ENCODE data around the gene FST. TPM values are rescaled to one million over a fixed set of nuclear protein-coding genes. Genes with fewer than 3 reads are reported as not detected.

The FST gene
- total RNA-seq, 5 donors from 2014 or later (not counting 1 experiment from before 2014, with no cell fraction given), result 0.86 to 2.5 (median 1.5) TPM; not detected in 1

DNA sequence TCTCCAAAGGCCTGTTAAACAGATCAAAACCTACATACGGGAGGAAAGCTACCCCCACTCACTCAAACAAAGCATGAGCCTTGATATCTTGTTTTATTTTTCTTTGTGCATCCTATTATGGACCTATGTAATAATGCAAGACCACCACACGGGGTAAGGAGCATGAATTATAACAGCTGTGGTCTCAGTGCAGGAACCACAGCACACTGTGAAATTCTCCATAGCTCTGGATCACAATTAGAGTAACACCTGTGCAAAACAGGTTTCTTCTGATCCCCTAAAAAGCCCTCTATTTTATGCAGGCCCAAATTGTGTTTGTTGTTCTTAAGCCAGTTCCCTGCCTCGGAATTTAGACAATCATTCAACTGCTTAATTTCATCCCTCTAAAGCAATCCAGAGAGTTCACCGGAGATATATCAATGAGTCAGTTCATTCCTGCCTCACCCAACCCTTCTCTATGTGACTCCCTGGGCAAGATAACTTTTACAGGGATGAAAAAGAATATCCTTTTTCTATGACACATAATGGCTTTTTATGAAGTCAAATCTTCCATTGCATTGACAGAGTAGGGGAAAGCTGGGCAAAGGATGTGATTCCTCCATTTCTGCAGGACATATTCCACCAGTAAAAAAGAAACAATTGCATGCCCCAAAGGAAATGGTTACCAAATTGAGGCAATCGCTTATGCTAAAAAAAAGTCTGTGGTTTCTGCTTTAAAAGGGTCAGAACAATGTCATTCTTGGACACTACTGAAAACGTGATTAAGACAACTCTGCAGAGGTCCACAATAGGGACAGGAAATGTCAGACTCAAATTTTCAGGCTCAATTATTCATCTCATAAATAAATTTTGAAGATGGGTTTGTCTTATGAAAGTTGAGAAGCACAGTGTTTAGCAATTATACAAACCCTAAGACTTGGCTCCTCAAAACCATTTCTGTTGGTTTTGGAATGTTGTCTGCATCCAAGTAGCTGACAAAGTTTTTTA lies 41.6 kb upstream of the FST start:
- ChIA-PET POLR2A (no interaction called here), CTCF (no interaction called here)
- H3K36me3 Mint-ChIP-seq, result no peaks in the 10 kb centered on the region
- H3K4me1 Mint-ChIP-seq, result no peaks in the 10 kb centered on the region
- DNase-seq (no peak), ATAC-seq (replicated peaks in 1 of 4) (no peak)
- H3K27ac Mint-ChIP-seq, result no peak overlapping the region
- no peaks in the 10 kb centered on the region for H3K36me3 ChIP-seq (ENCODE audit: control insufficient read depth in 2 of 2, extremely low read depth in 1 of 2, insufficient read depth in 1 of 2, low read length in 1 of 2)
- H3K4me3 ChIP-seq (ENCODE audit: control insufficient read depth in 1 of 2, extremely low read depth in 1 of 2, low read length in 1 of 2), result no peak overlapping the region
- H3K9me3 ChIP-seq, result no peaks in the 10 kb centered on the region
- WGBS (ENCODE audit: insufficient coverage), result 54% methylated on average over 2 of the region's 6 CpGs
- H3K27me3 Mint-ChIP-seq, result peaks cover 0 to 2% of the 10 kb centered on the region in 2 donors
- no peak overlapping the region for H3K27ac ChIP-seq (ENCODE audit: low read length)
- H3K4me1 ChIP-seq (ENCODE audit: control insufficient read depth in 1 of 2, extremely low read depth in 1 of 2, insufficient read depth in 2 of 2, low read length in 2 of 2), result no peaks in the 10 kb centered on the region
- H3K27me3 ChIP-seq (replicated peaks in 1 of 2; ENCODE audit: control insufficient read depth in 2 of 2, extremely low read depth in 1 of 2, insufficient read depth in 2 of 2, low read length in 1 of 2), result peaks cover 0 to 5% of the 10 kb centered on the region in 2 experiments
- no peak overlapping the region for H3K4me3 Mint-ChIP-seq
- no peaks in the 10 kb centered on the region for H3K9me3 Mint-ChIP-seq

DNA sequence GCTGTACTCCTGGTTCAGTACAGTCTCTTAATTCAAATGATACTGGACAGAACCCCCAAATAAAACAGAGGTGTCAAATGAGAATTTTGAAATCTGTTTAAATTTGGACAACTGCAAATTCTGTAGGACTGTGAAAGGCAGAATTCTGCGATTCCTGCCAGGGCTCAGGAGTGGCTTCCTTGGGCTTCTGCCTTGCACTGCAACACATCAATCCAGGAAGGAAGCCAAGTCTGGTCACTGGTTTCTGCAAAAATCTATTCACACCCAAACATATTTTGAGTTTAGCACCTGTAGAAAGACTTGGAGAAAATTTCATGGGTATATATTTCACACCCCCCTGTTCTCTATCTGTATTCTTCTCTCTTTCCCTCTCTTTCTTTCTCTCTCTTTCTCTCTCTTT lies 37.5 kb upstream of the FST start:
- ChIA-PET CTCF (no interaction called here), POLR2A (no interaction called here)
- H3K4me1 Mint-ChIP-seq, result no peaks in the 10 kb centered on the region
- DNase-seq, result no peak
- Histone ChIP-seq H3K4me1 (ENCODE audit: control insufficient read depth in 1 of 2, extremely low read depth in 1 of 2, insufficient read depth in 2 of 2, low read length in 2 of 2) (no peaks in the 10 kb centered on the region), H3K9me3 (no peaks in the 10 kb centered on the region), H3K4me3 (ENCODE audit: control insufficient read depth in 1 of 2, extremely low read depth in 1 of 2, low read length in 1 of 2) (no peak overlapping the region), H3K27ac (ENCODE audit: low read length) (no peak overlapping the region), H3K27me3 (replicated peaks in 1 of 2; ENCODE audit: control insufficient read depth in 2 of 2, extremely low read depth in 1 of 2, insufficient read depth in 2 of 2, low read length in 1 of 2) (peaks cover 0 to 7% of the 10 kb centered on the region in 2 experiments), H3K36me3 (ENCODE audit: control insufficient read depth in 2 of 2, extremely low read depth in 1 of 2, insufficient read depth in 1 of 2, low read length in 1 of 2) (no peaks in the 10 kb centered on the region)
- ATAC-seq (replicated peaks in 1 of 4), result no peak
- H3K9me3 Mint-ChIP-seq, result no peaks in the 10 kb centered on the region
- no peak overlapping the region for H3K27ac Mint-ChIP-seq
- H3K4me3 Mint-ChIP-seq, result no peak overlapping the region
- H3K27me3 Mint-ChIP-seq, result peaks cover 5 to 6% of the 10 kb centered on the region in 2 donors
- WGBS (ENCODE audit: insufficient coverage), result 100% methylated on average over 1 of the region's 1 CpG
- H3K36me3 Mint-ChIP-seq, result no peaks in the 10 kb centered on the region

DNA sequence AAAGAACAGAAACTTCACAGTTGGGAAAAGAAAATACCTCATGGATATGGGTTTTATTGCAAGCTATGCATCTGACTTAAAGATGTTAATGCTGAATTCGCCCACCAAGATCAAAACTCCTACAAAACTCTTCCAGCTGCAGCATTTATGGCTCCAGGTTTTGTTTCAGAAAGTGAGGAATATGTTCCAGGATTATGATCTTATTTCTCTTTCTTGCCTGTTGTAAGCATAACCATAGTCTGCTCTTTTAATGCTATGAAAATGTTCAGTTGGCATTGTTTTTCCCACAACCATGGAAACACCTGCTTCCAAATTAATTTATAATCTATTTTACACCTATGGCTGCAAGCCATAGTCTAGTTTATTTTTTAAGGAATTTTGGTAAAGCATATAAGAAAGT lies 34.9 kb upstream of the FST start:
- WGBS (ENCODE audit: insufficient coverage), result no CpG with 5 or more reads among the region's 1 CpG
- H3K27ac ChIP-seq (ENCODE audit: low read length), result no peak overlapping the region
- ATAC-seq (replicated peaks in 1 of 4) (no peak), DNase-seq (no peak)
- H3K36me3 ChIP-seq (ENCODE audit: control insufficient read depth in 2 of 2, extremely low read depth in 1 of 2, insufficient read depth in 1 of 2, low read length in 1 of 2), result no peaks in the 10 kb centered on the region
- no peaks in the 10 kb centered on the region for H3K9me3 ChIP-seq
- no peak overlapping the region for H3K4me3 Mint-ChIP-seq
- no peaks in the 10 kb centered on the region for H3K36me3 Mint-ChIP-seq
- H3K4me1 Mint-ChIP-seq, result no peaks in the 10 kb centered on the region
- no peak overlapping the region for H3K4me3 ChIP-seq (ENCODE audit: control insufficient read depth in 1 of 2, extremely low read depth in 1 of 2, low read length in 1 of 2)
- no peak overlapping the region for H3K27ac Mint-ChIP-seq
- no peaks in the 10 kb centered on the region for H3K9me3 Mint-ChIP-seq
- ChIA-PET POLR2A (no interaction called here), CTCF (no interaction called here)
- H3K27me3 ChIP-seq (replicated peaks in 1 of 2; ENCODE audit: control insufficient read depth in 2 of 2, extremely low read depth in 1 of 2, insufficient read depth in 2 of 2, low read length in 1 of 2), result peaks cover 0 to 5% of the 10 kb centered on the region in 2 experiments
- H3K4me1 ChIP-seq (ENCODE audit: control insufficient read depth in 1 of 2, extremely low read depth in 1 of 2, insufficient read depth in 2 of 2, low read length in 2 of 2), result no peaks in the 10 kb centered on the region
- peaks cover 11 to 12% of the 10 kb centered on the region in 2 donors for H3K27me3 Mint-ChIP-seq

DNA sequence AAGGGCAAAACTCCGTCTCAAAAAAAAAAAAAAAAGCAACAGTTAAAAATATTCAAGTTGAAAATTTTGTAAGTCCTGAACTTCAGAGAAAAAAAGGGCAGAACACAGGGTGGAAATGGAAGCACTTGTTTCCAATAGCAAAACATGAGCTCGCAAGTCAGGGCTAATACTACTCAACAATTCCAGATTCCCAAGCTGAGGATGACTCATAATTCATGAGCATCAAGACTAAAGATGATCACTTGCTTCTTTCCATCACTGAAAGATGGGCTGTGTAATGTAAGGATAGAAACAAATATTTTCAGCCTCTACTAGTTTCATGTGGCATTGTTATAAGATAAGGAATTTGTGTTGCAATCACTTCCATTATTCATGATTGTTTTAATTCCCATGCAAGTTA lies 33.5 kb upstream of the FST start:
- Histone ChIP-seq H3K4me3 (ENCODE audit: control insufficient read depth in 1 of 2, extremely low read depth in 1 of 2, low read length in 1 of 2) (no peak overlapping the region), H3K27me3 (replicated peaks in 1 of 2; ENCODE audit: control insufficient read depth in 2 of 2, extremely low read depth in 1 of 2, insufficient read depth in 2 of 2, low read length in 1 of 2) (peaks cover 0 to 5% of the 10 kb centered on the region in 2 experiments), H3K9me3 (no peaks in the 10 kb centered on the region), H3K27ac (ENCODE audit: low read length) (no peak overlapping the region), H3K4me1 (ENCODE audit: control insufficient read depth in 1 of 2, extremely low read depth in 1 of 2, insufficient read depth in 2 of 2, low read length in 2 of 2) (no peaks in the 10 kb centered on the region), H3K36me3 (ENCODE audit: control insufficient read depth in 2 of 2, extremely low read depth in 1 of 2, insufficient read depth in 1 of 2, low read length in 1 of 2) (no peaks in the 10 kb centered on the region)
- H3K4me3 Mint-ChIP-seq, result no peak overlapping the region
- H3K36me3 Mint-ChIP-seq, result no peaks in the 10 kb centered on the region
- H3K9me3 Mint-ChIP-seq, result no peaks in the 10 kb centered on the region
- peaks cover 11 to 14% of the 10 kb centered on the region in 2 donors for H3K27me3 Mint-ChIP-seq
- ChIA-PET CTCF (no interaction called here), POLR2A (no interaction called here)
- DNase-seq, result no peak
- WGBS (ENCODE audit: insufficient coverage), result 100% methylated on average over 1 of the region's 2 CpGs
- H3K27ac Mint-ChIP-seq, result no peak overlapping the region
- no peaks in the 10 kb centered on the region for H3K4me1 Mint-ChIP-seq
- no peak for ATAC-seq (replicated peaks in 1 of 4)

DNA sequence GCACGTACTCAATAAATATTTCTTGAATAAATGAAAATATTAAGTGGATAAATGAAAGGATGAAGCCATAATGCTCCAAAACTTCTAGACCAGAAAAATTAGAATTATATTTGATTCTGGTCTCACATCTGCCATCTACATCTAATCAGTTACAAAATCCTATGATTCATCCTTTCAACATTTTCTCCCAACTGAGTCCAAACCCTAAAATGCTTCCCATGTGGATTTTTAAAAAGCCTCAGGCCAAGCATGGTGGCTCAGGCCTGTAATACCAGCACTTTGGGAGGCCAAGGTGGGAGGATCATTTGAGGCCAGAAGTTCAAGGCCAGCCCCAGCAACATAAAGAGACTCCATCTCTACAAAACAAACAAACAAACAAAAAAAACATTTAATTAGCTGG lies 31.6 kb upstream of the FST start:
- DNase-seq (no peak), ATAC-seq (replicated peaks in 1 of 4) (no peak)
- no peak overlapping the region for H3K27ac Mint-ChIP-seq
- Histone ChIP-seq H3K9me3 (no peaks in the 10 kb centered on the region), H3K27me3 (replicated peaks in 1 of 2; ENCODE audit: control insufficient read depth in 2 of 2, extremely low read depth in 1 of 2, insufficient read depth in 2 of 2, low read length in 1 of 2) (peaks cover 0 to 2% of the 10 kb centered on the region in 2 experiments), H3K4me3 (ENCODE audit: control insufficient read depth in 1 of 2, extremely low read depth in 1 of 2, low read length in 1 of 2) (no peak overlapping the region), H3K4me1 (ENCODE audit: control insufficient read depth in 1 of 2, extremely low read depth in 1 of 2, insufficient read depth in 2 of 2, low read length in 2 of 2) (no peaks in the 10 kb centered on the region), H3K36me3 (ENCODE audit: control insufficient read depth in 2 of 2, extremely low read depth in 1 of 2, insufficient read depth in 1 of 2, low read length in 1 of 2) (no peaks in the 10 kb centered on the region), H3K27ac (ENCODE audit: low read length) (no peak overlapping the region)
- ChIA-PET POLR2A (no interaction called here), CTCF (interaction anchor here in 1 of 2 donors (0.6 kb wide), 1 partner anchor 72 kb away, joined by 4 read pairs; no protein-coding TSS in a partner anchor)
- H3K9me3 Mint-ChIP-seq, result no peaks in the 10 kb centered on the region
- no peaks in the 10 kb centered on the region for H3K36me3 Mint-ChIP-seq
- H3K27me3 Mint-ChIP-seq, result peaks cover 11 to 14% of the 10 kb centered on the region in 2 donors
- H3K4me3 Mint-ChIP-seq, result no peak overlapping the region
- WGBS (ENCODE audit: insufficient coverage), result no CpG with 5 or more reads among the region's 1 CpG
- no peaks in the 10 kb centered on the region for H3K4me1 Mint-ChIP-seq

DNA sequence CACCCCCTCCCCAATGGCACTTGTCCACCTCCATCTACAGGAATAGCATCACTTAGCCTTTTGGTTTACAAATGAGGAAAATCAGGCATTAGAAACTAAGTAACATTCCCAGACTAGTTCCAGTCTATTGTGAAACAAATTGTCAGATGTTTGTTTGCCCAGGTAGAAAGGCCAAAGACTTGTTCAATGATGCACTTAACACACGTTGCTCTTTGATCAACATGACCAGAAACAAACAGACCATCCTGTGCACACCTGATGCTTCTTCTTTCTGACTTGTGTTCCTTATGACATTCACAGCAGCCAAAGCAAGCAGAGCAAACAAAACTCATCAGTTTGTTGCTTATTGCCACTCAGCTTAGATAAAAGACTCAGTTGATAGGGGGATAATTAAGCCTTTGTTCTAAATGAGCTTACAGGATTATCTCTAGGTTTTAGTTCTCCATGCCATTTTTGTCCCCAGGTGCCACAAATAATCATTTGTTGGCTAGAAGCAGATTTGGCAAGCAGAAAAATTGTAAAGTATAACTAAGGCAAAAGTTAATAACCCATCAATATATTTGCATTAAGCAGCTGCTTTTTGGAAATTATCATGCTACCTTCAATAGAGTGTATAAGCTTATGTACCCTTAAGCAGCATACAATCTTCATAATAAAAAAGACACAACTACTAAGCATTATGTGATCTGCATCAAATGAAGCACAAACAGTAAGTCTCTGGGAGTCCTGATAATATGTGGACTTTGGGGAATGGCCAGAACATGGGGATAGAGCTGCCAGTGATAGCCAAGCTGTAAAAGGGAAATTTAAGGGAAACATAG lies 26.3 kb upstream of the FST start:
- WGBS (ENCODE audit: insufficient coverage), result 43% methylated on average over 1 of the region's 1 CpG
- ChIA-PET CTCF (no interaction called here), POLR2A (no interaction called here)
- Histone ChIP-seq H3K36me3 (ENCODE audit: control insufficient read depth in 2 of 2, extremely low read depth in 1 of 2, insufficient read depth in 1 of 2, low read length in 1 of 2) (no peaks in the 10 kb centered on the region), H3K27me3 (replicated peaks in 1 of 2; ENCODE audit: control insufficient read depth in 2 of 2, extremely low read depth in 1 of 2, insufficient read depth in 2 of 2, low read length in 1 of 2) (no peaks in the 10 kb centered on the region), H3K9me3 (no peaks in the 10 kb centered on the region), H3K27ac (ENCODE audit: low read length) (no peak overlapping the region), H3K4me3 (ENCODE audit: control insufficient read depth in 1 of 2, extremely low read depth in 1 of 2, low read length in 1 of 2) (no peak overlapping the region), H3K4me1 (ENCODE audit: control insufficient read depth in 1 of 2, extremely low read depth in 1 of 2, insufficient read depth in 2 of 2, low read length in 2 of 2) (no peaks in the 10 kb centered on the region)
- Mint-ChIP-seq H3K27me3 (peaks cover 15 to 17% of the 10 kb centered on the region in 2 donors), H3K9me3 (no peaks in the 10 kb centered on the region), H3K27ac (no peak overlapping the region), H3K4me3 (no peak overlapping the region), H3K4me1 (no peaks in the 10 kb centered on the region), H3K36me3 (no peaks in the 10 kb centered on the region)
- ATAC-seq (replicated peaks in 1 of 4) (no peak), DNase-seq (no peak)

Data from T-cell (primary cell).